HG03103 (cell line): ENCODE results near the gene DLGAP4.

ENCODE experiments used
- ATAC-seq: cut with Tn5 transposase; IDR thresholded peaks from one replicate; pipeline ENCODE4 v1.9.1; 2021; ENCODE audit warnings: low read depth; ENCODE audit not compliant: unreplicated experiment

DLGAP4 gene, protein sequence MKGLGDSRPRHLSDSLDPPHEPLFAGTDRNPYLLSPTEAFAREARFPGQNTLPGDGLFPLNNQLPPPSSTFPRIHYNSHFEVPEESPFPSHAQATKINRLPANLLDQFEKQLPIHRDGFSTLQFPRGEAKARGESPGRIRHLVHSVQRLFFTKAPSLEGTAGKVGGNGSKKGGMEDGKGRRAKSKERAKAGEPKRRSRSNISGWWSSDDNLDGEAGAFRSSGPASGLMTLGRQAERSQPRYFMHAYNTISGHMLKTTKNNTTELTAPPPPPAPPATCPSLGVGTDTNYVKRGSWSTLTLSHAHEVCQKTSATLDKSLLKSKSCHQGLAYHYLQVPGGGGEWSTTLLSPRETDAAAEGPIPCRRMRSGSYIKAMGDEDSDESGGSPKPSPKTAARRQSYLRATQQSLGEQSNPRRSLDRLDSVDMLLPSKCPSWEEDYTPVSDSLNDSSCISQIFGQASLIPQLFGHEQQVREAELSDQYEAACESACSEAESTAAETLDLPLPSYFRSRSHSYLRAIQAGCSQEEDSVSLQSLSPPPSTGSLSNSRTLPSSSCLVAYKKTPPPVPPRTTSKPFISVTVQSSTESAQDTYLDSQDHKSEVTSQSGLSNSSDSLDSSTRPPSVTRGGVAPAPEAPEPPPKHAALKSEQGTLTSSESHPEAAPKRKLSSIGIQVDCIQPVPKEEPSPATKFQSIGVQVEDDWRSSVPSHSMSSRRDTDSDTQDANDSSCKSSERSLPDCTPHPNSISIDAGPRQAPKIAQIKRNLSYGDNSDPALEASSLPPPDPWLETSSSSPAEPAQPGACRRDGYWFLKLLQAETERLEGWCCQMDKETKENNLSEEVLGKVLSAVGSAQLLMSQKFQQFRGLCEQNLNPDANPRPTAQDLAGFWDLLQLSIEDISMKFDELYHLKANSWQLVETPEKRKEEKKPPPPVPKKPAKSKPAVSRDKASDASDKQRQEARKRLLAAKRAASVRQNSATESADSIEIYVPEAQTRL

GRCh38 chr20:36305602-36306551, at the start of gene DLGAP4:
TSS of gene DLGAP4 (plus strand) at chr20:36306339. CDS start at chr20:36431718, 125,379 bp downstream.
- no peak for ATAC-seq

DNA sequence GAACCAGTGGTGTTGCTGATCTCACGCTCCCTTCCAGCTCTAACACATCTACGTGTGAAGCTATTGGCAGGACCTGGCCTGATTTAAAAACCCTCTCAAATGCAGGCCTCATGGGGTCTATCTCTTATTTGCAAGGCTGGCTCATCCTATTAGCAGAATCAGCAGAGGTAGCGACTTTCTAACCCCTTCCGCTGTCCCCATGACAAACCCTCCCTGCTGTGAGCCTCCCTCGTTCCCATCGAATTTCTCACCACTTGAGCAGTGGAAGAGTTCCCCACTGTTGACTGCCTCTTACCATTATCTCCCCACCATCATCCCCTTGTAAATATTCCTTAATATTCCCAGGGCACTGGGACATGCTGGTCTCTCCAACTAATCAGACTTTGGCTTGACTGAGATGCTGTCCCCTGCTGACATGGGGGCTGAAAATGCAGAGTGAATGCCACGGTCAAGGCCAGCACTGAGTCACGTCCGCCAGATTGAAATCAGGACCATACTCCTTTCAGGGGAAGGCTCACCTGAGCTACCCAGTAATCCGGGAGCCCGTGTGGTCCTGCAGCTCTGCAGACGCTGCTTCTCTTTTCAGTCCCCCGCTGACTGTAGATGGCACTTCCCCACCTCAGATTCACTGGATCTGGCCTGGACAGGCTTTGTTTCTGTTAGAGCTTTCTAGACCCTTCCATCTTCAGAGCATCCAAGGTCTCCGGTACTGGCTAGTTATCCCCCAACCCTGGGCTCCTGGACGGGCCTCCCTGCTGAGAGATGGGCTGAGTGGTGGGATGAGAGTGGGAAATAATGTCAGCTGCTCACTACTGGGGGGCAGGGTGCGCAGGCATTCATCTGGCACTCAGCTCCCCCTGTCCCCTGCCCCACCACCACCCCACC, 46.7 kb upstream of the DLGAP4 start:
- ATAC-seq = no peak

DNA sequence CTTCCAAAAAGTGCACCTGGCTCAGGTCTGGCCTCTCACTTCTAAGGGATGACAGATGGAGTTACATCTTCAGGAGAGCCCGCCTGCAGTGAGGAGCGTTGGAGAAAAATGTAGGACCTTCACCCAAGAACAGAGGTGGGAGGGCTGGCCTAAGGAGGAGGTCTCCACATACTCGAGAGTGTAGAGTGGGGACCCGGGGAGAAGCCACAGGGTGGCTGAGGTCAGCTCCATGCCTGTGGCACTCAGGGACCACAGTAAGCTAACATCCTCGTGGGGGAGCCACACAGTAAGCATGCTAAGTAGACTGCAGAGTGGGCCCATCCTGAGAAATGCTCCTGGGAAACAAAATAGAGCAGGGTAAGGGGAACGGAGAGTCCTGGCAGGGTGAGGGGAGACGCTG, 45.8 kb upstream of the DLGAP4 start:
- no peak for ATAC-seq

- no peak for ATAC-seq
Measured at GRCh38 chr20:36261389-36262105, 44.6 kb upstream of the DLGAP4 start.

GRCh38 chr20:36262440-36262839, 43.7 kb upstream of the DLGAP4 start:
- ATAC-seq = no peak

DNA sequence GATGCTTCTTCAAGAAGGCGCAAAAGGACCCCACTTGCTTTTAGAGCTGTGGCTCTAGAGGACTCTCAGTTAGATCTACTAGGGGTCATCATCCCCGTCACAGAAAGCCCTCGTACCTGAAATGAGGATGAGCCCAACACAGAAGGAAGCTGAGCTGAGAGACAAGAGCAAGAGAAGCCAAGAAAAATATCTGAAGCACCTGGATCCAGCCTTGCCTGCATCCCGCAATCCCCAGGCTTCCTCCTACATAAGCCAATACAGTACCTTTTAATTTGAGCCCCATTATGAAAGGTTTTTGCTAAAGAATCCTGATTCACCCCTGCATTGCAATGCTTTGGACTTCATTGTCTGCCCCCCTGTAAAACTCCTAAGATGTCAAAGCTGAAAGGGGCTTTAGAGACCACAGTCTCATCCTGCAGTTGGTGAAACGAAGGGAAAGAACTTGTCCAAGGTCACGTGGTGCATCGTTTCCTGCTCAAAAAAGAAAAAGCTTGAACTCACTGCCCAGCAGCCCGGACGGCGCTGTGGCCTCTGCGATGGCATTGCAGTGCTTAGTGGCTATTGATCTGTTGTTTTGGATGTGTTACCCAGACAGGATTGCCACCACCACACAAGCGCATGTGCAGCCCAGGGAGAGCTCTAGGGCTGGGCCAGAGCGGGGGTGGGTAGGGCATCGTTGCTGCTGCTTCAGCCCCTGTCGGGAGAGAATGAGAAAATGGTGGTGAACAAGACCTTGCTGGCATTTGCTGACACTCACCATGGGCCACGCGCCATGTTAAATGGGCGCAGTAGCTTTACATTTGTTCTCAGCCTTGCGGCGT, 41.5 kb upstream of the DLGAP4 start:
- no peak for ATAC-seq

DNA sequence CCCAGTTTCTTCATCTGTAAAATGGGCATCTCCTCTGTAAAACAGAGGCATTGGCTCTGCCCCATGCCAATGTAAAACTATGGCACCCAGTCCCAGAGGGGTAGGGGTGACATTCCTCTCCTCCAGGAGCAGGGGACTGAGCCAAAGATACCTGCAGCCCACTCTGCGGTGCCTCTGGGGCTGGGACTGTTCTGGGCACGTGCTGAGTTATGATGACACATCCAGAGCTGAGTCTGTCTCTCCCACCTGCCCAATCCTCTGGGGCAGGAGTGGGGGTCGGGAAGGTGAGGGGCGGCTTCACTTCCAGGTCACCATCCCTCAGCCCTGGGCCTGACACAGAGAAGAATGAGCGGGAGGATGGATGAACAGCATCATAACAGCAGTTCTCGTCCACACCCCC, 40.0 kb upstream of the DLGAP4 start:
- ATAC-seq = no peak

GRCh38 chr20:36267605-36268381, 38.3 kb upstream of the DLGAP4 start:
- no peak for ATAC-seq

DNA sequence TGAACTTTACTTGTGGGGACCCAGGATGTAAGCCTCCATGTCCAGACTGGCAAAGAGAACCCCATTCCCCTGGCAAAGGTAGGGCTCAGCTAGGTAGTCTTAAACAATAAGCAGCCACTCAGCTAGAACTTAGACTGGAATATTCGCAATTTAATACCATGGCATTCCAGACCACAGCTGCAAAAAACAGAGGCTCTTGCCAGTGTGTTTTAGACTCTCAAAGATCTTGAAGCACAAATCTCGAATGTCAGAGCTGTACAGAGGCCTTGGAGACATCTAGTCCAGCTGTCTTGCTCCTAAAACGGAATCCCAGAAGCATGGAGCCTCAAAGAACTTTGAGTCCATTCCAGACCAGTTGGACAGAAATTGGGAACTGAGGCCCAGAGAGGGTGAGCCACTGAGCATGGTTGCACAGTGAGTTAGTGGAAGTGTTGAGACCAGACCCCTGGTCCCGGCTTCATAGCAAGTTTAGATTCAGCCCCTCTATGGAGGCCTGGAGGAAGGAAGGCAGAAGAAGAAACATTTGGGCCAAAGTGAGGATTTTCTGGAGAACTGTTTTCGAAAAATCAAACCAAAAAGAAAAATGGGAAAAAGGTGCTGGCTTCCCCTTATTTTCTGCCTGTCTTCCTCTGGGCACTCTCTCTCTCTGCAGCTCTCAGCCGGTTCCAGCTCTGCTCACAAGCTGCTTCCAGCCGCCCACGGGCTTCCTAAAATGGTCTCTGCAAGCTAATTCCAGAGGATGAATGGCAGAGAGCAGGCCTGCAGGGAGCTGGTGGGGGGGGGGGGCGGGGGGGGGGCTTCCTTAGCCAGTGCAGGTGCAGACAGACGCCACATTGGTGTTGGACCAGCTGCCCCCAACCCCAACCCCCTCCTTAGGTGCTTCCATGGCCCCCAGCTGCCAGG, 37.4 kb upstream of the DLGAP4 start:
- ATAC-seq = no peak

GRCh38 chr20:36269507-36269906, 36.6 kb upstream of the DLGAP4 start:
- no peak for ATAC-seq

DNA sequence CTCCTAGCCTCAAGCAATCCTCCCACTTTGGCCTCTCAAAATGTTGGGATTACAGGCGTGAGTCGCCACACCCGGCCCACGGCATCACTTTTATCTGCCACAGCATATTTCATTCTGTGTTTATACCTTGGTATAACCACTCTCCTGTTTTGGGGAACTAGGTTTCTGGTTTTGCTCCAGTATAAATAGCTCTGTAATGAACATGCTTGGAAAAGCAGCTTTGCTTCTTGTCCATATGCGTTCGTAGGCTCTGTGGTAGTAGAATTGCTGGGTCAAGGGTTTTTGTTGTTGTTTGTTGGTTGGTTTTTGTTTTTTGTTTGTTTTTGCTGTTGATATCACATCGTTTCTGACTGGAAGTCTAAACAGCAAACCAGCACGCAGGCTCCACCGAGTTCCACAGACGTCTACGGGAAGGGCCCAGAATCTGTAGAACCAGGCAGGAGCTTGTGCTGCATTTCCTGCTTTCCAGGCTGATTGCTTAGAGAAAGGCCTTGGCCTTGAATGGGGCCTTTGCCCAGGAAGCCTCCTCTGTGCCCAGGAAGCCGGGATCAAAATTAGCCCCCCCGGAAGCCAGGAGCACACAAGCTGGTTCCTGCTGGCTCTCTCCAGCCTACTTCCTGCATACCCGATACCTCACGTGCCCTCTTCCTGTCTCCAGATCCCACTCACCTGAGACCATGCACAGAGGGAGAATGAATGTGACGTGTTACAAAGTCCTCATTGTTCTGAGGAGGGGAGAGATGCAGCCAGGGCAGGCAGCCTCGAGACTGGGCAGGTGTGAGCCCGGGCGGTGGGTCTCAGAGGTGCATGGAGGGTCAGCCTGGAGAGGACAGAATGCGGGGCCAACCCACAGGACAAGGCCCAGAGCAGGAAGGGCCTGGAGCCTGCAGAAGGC, 35.1 kb upstream of the DLGAP4 start:
- no peak for ATAC-seq

GRCh38 chr20:36271639-36272546, 34.2 kb upstream of the DLGAP4 start:
- no peak for ATAC-seq

- ATAC-seq = no peak
Measured at GRCh38 chr20:36272547-36273220, 33.5 kb upstream of the DLGAP4 start.
